Endothelial cell of umbilical vein (primary cell): ENCODE data around the gene CPED1. TPM values are rescaled to one million over a fixed set of nuclear protein-coding genes. Genes with fewer than 3 reads are reported as not detected.
"Not testable (repeated sequence)": the region's sequence is repeated elsewhere in the genome, so short reads cannot be mapped to it uniquely, and the experiment has no call there.

Experiments used
- BruUV-seq: library from RNA; stranded (reverse); fragments of 400-500 nt; replicated peaks from 2 replicates; lab custom pipeline; 2021; lab: Mats Ljungman, UMichigan
- CTCF ChIA-PET: fragments of 300-600, 350-600 bp; sonication (Branson Sonifier 250); formaldehyde crosslinking; loops from one replicate; lab custom pipeline; 2021; ENCODE audit warnings: antibody characterized with exemption, inconsistent platforms; lab: Charles Lee
- POLR2A ChIA-PET: fragments of 300-600, 350-600 bp; sonication (Branson Sonifier 250); formaldehyde crosslinking; loops from one replicate; lab custom pipeline; 2021; ENCODE audit warnings: antibody characterized with exemption, inconsistent platforms; lab: Charles Lee
- DNase-seq: peaks from one replicate; pipeline ENCODE4 v3.0.0-alpha.2; 2011; ENCODE audit warnings: low read depth, low spot score
- FAIRE-seq: peaks from 2 replicates; lab custom pipeline; 2011; peaks lifted over from hg19 to GRCh38; lab: Jason Lieb, UNC
- H2AFZ ChIP-seq: 2 replicates; pipeline ENCODE4 v1.6.0; 2012; ENCODE audit warnings: low read depth, low read length, control low read depth, inconsistent platforms
- H3K27ac ChIP-seq: 2 replicates; pipeline ENCODE4 v1.5.1; 2011; ENCODE audit warnings: low read depth, mild to moderate bottlenecking, control low read depth, low read length, moderate library complexity; ENCODE audit not compliant: insufficient read depth
- H3K27me3 ChIP-seq, 2 experiments: 2 replicates each; pipeline versions ENCODE4 v1.6.0 to v1.6.1; 2011; ENCODE audit warnings: low read length in 2 of 2, mixed read lengths in 1 of 2; ENCODE audit not compliant: control insufficient read depth in 2 of 2, insufficient read depth in 2 of 2
- H3K36me3 ChIP-seq, 2 experiments: 2 replicates in 1 of 2; 3 replicates in 1 of 2; pipeline ENCODE4 v1.5.1; 2011; ENCODE audit warnings: low read length in 2 of 2, mild to moderate bottlenecking in 1 of 2, moderate library complexity in 1 of 2; ENCODE audit not compliant: control insufficient read depth in 2 of 2, insufficient read depth in 2 of 2; ENCODE audit errors: extremely low read depth in 1 of 2
- H3K4me1 ChIP-seq: 3 replicates; pipeline ENCODE4 v1.5.1; 2011; ENCODE audit warnings: mild to moderate bottlenecking, low read length; ENCODE audit not compliant: control insufficient read depth, insufficient read depth; ENCODE audit errors: extremely low read depth
- H3K4me2 ChIP-seq: 2 replicates; pipeline ENCODE4 v1.6.1; 2011; ENCODE audit warnings: low read length, control low read depth, mixed read lengths; ENCODE audit not compliant: insufficient read depth
- H3K4me3 ChIP-seq, 3 experiments: fragments of 200-600 bp in 1 of 3; sonication (generic), shearing (Covaris generic) in 1 of 3; replicated peaks in 1 of 3; 2 replicates each; pipeline ENCODE4 v1.5.1; 2011 to 2016; ENCODE audit warnings: control low read depth in 3 of 3, low read length in 3 of 3, mild to moderate bottlenecking in 2 of 3, inconsistent platforms in 1 of 3, low read depth in 1 of 3, moderate library complexity in 1 of 3; ENCODE audit not compliant: insufficient read depth in 1 of 3
- H3K79me2 ChIP-seq: 2 replicates; pipeline ENCODE4 v1.6.0; 2012; ENCODE audit warnings: low read length, inconsistent platforms; ENCODE audit not compliant: control insufficient read depth, insufficient read depth
- H3K9ac ChIP-seq: replicated peaks from 2 replicates; pipeline ENCODE3; 2011; ENCODE audit warnings: low read length, control low read depth; ENCODE audit not compliant: insufficient read depth; ENCODE audit errors: extremely low read depth
- H3K9me1 ChIP-seq: replicated peaks from 3 replicates; pipeline ENCODE4 v1.6.0; 2011; ENCODE audit warnings: mild to moderate bottlenecking, low read length; ENCODE audit not compliant: control insufficient read depth, insufficient read depth; ENCODE audit errors: extremely low read depth
- H3K9me3 ChIP-seq: replicated peaks from 2 replicates; pipeline ENCODE4 v1.5.1; 2012; ENCODE audit warnings: low read length, inconsistent platforms; ENCODE audit not compliant: control insufficient read depth, insufficient read depth
- H4K20me1 ChIP-seq: replicated peaks from 2 replicates; pipeline ENCODE3; 2011; ENCODE audit warnings: mild to moderate bottlenecking, low read length; ENCODE audit not compliant: control insufficient read depth, insufficient read depth; ENCODE audit errors: extremely low read depth
- EZH2 ChIP-seq: IDR thresholded peaks from 2 replicates; pipeline ENCODE4 v1.6.1; 2012; ENCODE audit warnings: borderline replicate concordance, low read depth, mild to moderate bottlenecking, moderate library complexity, low read length, inconsistent platforms; ENCODE audit not compliant: severe bottlenecking
- FOS ChIP-seq: IDR thresholded peaks from 2 replicates; pipeline ENCODE4 v1.6.1; 2011; ENCODE audit warnings: mild to moderate bottlenecking, low read length, moderate library complexity, borderline replicate concordance; ENCODE audit not compliant: insufficient read depth
- GATA2 ChIP-seq: IDR thresholded peaks from 2 replicates; pipeline ENCODE4 v1.7.0; 2011; ENCODE audit warnings: low read depth, mild to moderate bottlenecking, moderate library complexity, mixed read lengths, low read length; ENCODE audit not compliant: insufficient read length, insufficient read depth
- JUN ChIP-seq: IDR thresholded peaks from 2 replicates; pipeline ENCODE4 v1.6.1; 2011; ENCODE audit warnings: borderline replicate concordance, low read depth; ENCODE audit not compliant: insufficient read length, insufficient read depth
- MYC ChIP-seq: IDR thresholded peaks from one replicate; pipeline ENCODE4 v1.6.1; 2011; ENCODE audit warnings: mild to moderate bottlenecking, low read depth, low read length
- POLR2A ChIP-seq: IDR thresholded peaks from 2 replicates; pipeline ENCODE4 v1.6.1; 2012; ENCODE audit warnings: low read depth, mild to moderate bottlenecking, control low read depth, low read length
- POLR2AphosphoS5 ChIP-seq: IDR thresholded peaks from 2 replicates; pipeline ENCODE4 v1.6.1; 2012; ENCODE audit warnings: low read depth, mild to moderate bottlenecking, control low read depth, low read length, moderate library complexity; ENCODE audit not compliant: insufficient read depth
- dilution Hi-C: fragments of 300-500 bp; cut with MboI; formaldehyde crosslinking; loops from one replicate; pipeline ENCODE4 v1.15.0; 2019; ENCODE audit warnings: low sequenced_read_pairs; ENCODE audit not compliant: extremely low pct_ligation_motif_present
- intact Hi-C: fragments of 100-400 bp; cut with micrococcal nuclease; formaldehyde crosslinking; loops from one replicate; pipeline ENCODE4 v1.10.0; 2022
- polyA plus RNA-seq, 4 experiments: library from polyadenylated mRNA; depleted of rRNA in 3 of 4; stranded (reverse) in 3 of 4; unstranded in 1 of 4; fragments of >200 nt; gene quantifications; 2 replicates each; pipeline versions ENCODE4 v1.2.1 to v1.2.3, GENCODE V29; 2011 to 2012; ENCODE audit warnings: missing spikeins in 1 of 4
- total RNA-seq: library from RNA; stranded (reverse); gene quantifications from 2 replicates; pipeline ENCODE4 v1.2.3, GENCODE V29; 2021
- TF ChIP-seq, protein P1 (sequence below): IDR thresholded peaks from 2 replicates; pipeline ENCODE4 v1.6.1; 2011; ENCODE audit not compliant: insufficient read depth, insufficient read length
- TF ChIP-seq, protein P2 (sequence below), 2 donors: IDR thresholded peaks; 1 replicate in 1 of 2; 2 replicates in 1 of 2; pipeline ENCODE4 v1.5.1; 2011; ENCODE audit warnings: low read length in 2 of 2, mild to moderate bottlenecking in 2 of 2, moderate library complexity in 2 of 2, control low read depth in 1 of 2, inconsistent platforms in 1 of 2, low read depth in 1 of 2; ENCODE audit not compliant: insufficient read depth in 1 of 2; ENCODE audit errors: extremely low read depth in 1 of 2

Gene CPED1
- total and polyA plus RNA-seq, 2 donors (not counting 3 experiments of a cell fraction or from before 2014, with no cell fraction given), result 0.22 to 3.0 TPM

GRCh38 chr7:121003986-121004685 is 15.6 kb downstream of the CPED1 start:
- CTCF ChIA-PET, result no interaction called here
- no peak for DNase-seq
- no peak overlapping the region for H3K27ac ChIP-seq

DNA sequence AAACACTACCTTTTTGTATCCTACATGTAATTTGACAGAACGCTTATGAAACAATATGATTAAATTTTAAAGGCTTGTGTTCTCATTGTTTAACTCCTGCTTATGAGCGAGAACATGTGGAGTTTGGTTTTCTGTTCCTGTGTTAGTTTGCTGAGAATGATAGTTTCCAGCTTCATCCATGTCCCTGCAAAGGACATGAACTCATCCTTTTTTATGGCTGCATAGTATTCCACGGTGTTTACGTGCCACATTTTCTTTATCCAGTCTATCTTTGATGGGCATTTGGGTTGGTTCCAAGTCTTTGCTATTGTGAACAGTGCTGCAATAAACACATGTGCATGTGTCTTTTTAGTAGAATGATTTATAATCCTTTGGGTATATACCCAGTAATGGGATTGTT is 16.5 kb downstream of the CPED1 start:
- dilution Hi-C loops, H3K79me2 ChIP-seq, POLR2A ChIA-PET, DNase-seq, H3K4me2 ChIP-seq, intact Hi-C loops, H3K9ac ChIP-seq, FAIRE-seq, H2AFZ ChIP-seq, H3K27me3 ChIP-seq, H3K27ac ChIP-seq, H3K9me1 ChIP-seq, BruUV-seq, H4K20me1 ChIP-seq, H3K36me3 ChIP-seq, H3K4me1 ChIP-seq, CTCF ChIA-PET, H3K9me3 ChIP-seq, H3K4me3 ChIP-seq: not testable (repeated sequence)

More at GRCh38 chr7:121003986-121004685, 15.6 kb downstream of the CPED1 start:
- Histone ChIP-seq H3K36me3 (no peaks in the 10 kb centered on the region), H3K9me3 (no peaks in the 10 kb centered on the region), H3K27me3 (peaks cover 3 to 10% of the 10 kb centered on the region in 2 experiments), H3K4me3 (no peak overlapping the region), H3K4me1 (no peaks in the 10 kb centered on the region), H3K79me2 (no peaks in the 10 kb centered on the region), H4K20me1 (no peaks in the 10 kb centered on the region), H2AFZ (no peak overlapping the region), H3K4me2 (no peak overlapping the region), H3K9ac (no peak overlapping the region), H3K9me1 (no peaks in the 10 kb centered on the region)
- POLR2A ChIA-PET, result no interaction called here
- intact Hi-C loops (no loop called here), dilution Hi-C loops (no loop called here)
- no TSS peak for BruUV-seq
- FAIRE-seq, result no peak
- TF ChIP-seq POLR2A (no peak), MYC (no peak), POLR2AphosphoS5 (no peak), FOS (no peak), EZH2 (no peak), JUN (no peak), GATA2 (no peak)
- TF ChIP-seq, protein P1, sequence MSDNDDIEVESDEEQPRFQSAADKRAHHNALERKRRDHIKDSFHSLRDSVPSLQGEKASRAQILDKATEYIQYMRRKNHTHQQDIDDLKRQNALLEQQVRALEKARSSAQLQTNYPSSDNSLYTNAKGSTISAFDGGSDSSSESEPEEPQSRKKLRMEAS, result no peak
- TF ChIP-seq, protein P2, sequence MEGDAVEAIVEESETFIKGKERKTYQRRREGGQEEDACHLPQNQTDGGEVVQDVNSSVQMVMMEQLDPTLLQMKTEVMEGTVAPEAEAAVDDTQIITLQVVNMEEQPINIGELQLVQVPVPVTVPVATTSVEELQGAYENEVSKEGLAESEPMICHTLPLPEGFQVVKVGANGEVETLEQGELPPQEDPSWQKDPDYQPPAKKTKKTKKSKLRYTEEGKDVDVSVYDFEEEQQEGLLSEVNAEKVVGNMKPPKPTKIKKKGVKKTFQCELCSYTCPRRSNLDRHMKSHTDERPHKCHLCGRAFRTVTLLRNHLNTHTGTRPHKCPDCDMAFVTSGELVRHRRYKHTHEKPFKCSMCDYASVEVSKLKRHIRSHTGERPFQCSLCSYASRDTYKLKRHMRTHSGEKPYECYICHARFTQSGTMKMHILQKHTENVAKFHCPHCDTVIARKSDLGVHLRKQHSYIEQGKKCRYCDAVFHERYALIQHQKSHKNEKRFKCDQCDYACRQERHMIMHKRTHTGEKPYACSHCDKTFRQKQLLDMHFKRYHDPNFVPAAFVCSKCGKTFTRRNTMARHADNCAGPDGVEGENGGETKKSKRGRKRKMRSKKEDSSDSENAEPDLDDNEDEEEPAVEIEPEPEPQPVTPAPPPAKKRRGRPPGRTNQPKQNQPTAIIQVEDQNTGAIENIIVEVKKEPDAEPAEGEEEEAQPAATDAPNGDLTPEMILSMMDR (IDR thresholded peaks at IDR 0.05; ENCODE audit: extremely low read depth in 1 of 2, insufficient read depth in 1 of 2, low read depth in 1 of 2, low read length in 2 of 2), result no peak
